ENCODE data around the gene CDK5. TPM values are rescaled to one million over a fixed set of nuclear protein-coding genes. Genes with fewer than 3 reads are reported as not detected.

CDK5 gene
- total RNA-seq, 5 donors from 2014 or later (not counting 1 experiment from before 2014, with no cell fraction given) = 5.3 to 8.4 (median 6.5) TPM

GRCh38 chr7:151068069-151068773, 10.5 kb upstream of the CDK5 start:
- Mint-ChIP-seq H3K9me3 (no peaks in the 10 kb centered on the region), H3K27ac (no peak overlapping the region), H3K4me3 (no peak overlapping the region), H3K36me3 (peaks cover 34% of the 10 kb centered on the region), H3K27me3 (no peaks in the 10 kb centered on the region), H3K4me1 (no peaks in the 10 kb centered on the region)
- Histone ChIP-seq H3K27me3 (replicated peaks in 1 of 2; ENCODE audit: control insufficient read depth in 2 of 2, extremely low read depth in 1 of 2, insufficient read depth in 2 of 2, low read length in 1 of 2) (no peaks in the 10 kb centered on the region), H3K4me1 (ENCODE audit: control insufficient read depth in 1 of 2, extremely low read depth in 1 of 2, insufficient read depth in 2 of 2, low read length in 2 of 2) (no peaks in the 10 kb centered on the region), H3K36me3 (ENCODE audit: control insufficient read depth in 2 of 2, extremely low read depth in 1 of 2, insufficient read depth in 1 of 2, low read length in 1 of 2) (peaks cover 27 to 64% of the 10 kb centered on the region in 2 donors), H3K27ac (ENCODE audit: low read length) (no peak overlapping the region), H3K4me3 (ENCODE audit: control insufficient read depth in 1 of 2, extremely low read depth in 1 of 2, low read length in 1 of 2) (no peak overlapping the region), H3K9me3 (no peaks in the 10 kb centered on the region)
- ATAC-seq (replicated peaks in 1 of 4) = no peak
- ChIA-PET POLR2A (no interaction called here), CTCF (interaction anchor here in 1 of 2 donors (0.6 kb wide), 1 partner anchor 1228 kb away, joined by 3 read pairs; no protein-coding TSS in a partner anchor)
- no peak for DNase-seq
- 90% methylated on average over 10 of the region's 12 CpGs for WGBS (ENCODE audit: insufficient coverage)

GRCh38 chr7:151066273-151066974, 8.7 kb upstream of the CDK5 start:
- WGBS (ENCODE audit: insufficient coverage) = 97% methylated on average over 23 of the region's 39 CpGs
- Histone ChIP-seq H3K9me3 (no peaks in the 10 kb centered on the region), H3K27ac (ENCODE audit: low read length) (no peak overlapping the region), H3K36me3 (ENCODE audit: control insufficient read depth in 2 of 2, extremely low read depth in 1 of 2, insufficient read depth in 1 of 2, low read length in 1 of 2) (peaks cover 21 to 59% of the 10 kb centered on the region in 2 donors), H3K4me1 (ENCODE audit: control insufficient read depth in 1 of 2, extremely low read depth in 1 of 2, insufficient read depth in 2 of 2, low read length in 2 of 2) (peaks cover 0 to 10% of the 10 kb centered on the region in 2 experiments), H3K27me3 (replicated peaks in 1 of 2; ENCODE audit: control insufficient read depth in 2 of 2, extremely low read depth in 1 of 2, insufficient read depth in 2 of 2, low read length in 1 of 2) (no peaks in the 10 kb centered on the region), H3K4me3 (ENCODE audit: control insufficient read depth in 1 of 2, extremely low read depth in 1 of 2, low read length in 1 of 2) (no peak overlapping the region)
- H3K4me1 Mint-ChIP-seq = peaks cover 4 to 6% (median 5%) of the 10 kb centered on the region in 3 donors
- peaks cover 30% of the 10 kb centered on the region for H3K36me3 Mint-ChIP-seq
- DNase-seq (no peak), ATAC-seq (replicated peaks in 1 of 4) (no peak)
- H3K4me3 Mint-ChIP-seq = no peak overlapping the region
- no peaks in the 10 kb centered on the region for H3K9me3 Mint-ChIP-seq
- POLR2A ChIA-PET = no interaction called here
- no peak overlapping the region for H3K27ac Mint-ChIP-seq
- H3K27me3 Mint-ChIP-seq = no peaks in the 10 kb centered on the region
- CTCF ChIA-PET = no interaction called here

- Mint-ChIP-seq H3K4me3 (no peak overlapping the region), H3K36me3 (peaks cover 28% of the 10 kb centered on the region), H3K27ac (no peak overlapping the region), H3K4me1 (peaks cover 10 to 14% (median 13%) of the 10 kb centered on the region in 3 donors), H3K27me3 (no peaks in the 10 kb centered on the region), H3K9me3 (no peaks in the 10 kb centered on the region)
- POLR2A ChIA-PET = no interaction called here
- Histone ChIP-seq H3K4me3 (ENCODE audit: control insufficient read depth in 1 of 2, extremely low read depth in 1 of 2, low read length in 1 of 2) (no peak overlapping the region), H3K4me1 (ENCODE audit: control insufficient read depth in 1 of 2, extremely low read depth in 1 of 2, insufficient read depth in 2 of 2, low read length in 2 of 2) (peaks cover 1 to 19% of the 10 kb centered on the region in 2 experiments), H3K27me3 (replicated peaks in 1 of 2; ENCODE audit: control insufficient read depth in 2 of 2, extremely low read depth in 1 of 2, insufficient read depth in 2 of 2, low read length in 1 of 2) (no peaks in the 10 kb centered on the region), H3K27ac (ENCODE audit: low read length) (no peak overlapping the region), H3K36me3 (ENCODE audit: control insufficient read depth in 2 of 2, extremely low read depth in 1 of 2, insufficient read depth in 1 of 2, low read length in 1 of 2) (peaks cover 21 to 54% of the 10 kb centered on the region in 2 donors), H3K9me3 (no peaks in the 10 kb centered on the region)
- 97% methylated on average over 12 of the region's 14 CpGs for WGBS (ENCODE audit: insufficient coverage)
- ATAC-seq (replicated peaks in 1 of 4) (no peak), DNase-seq (no peak)
- CTCF ChIA-PET = no interaction called here
These were observed 7.8 kb upstream of the CDK5 start for GRCh38 chr7:151065516-151065915.

- WGBS (ENCODE audit: insufficient coverage) = no CpG with 5 or more reads among the region's 6 CpGs
- DNase-seq (no peak), ATAC-seq (replicated peaks in 1 of 4) (no peak)
- Mint-ChIP-seq H3K36me3 (peaks cover 25% of the 10 kb centered on the region), H3K4me1 (peaks cover 13 to 18% (median 18%) of the 10 kb centered on the region in 3 donors), H3K27ac (no peak overlapping the region), H3K27me3 (no peaks in the 10 kb centered on the region), H3K4me3 (no peak overlapping the region), H3K9me3 (no peaks in the 10 kb centered on the region)
- no peak overlapping the region for H3K4me3 ChIP-seq (ENCODE audit: control insufficient read depth in 1 of 2, extremely low read depth in 1 of 2, low read length in 1 of 2)
- H3K36me3 ChIP-seq (ENCODE audit: control insufficient read depth in 2 of 2, extremely low read depth in 1 of 2, insufficient read depth in 1 of 2, low read length in 1 of 2) = peaks cover 16 to 48% of the 10 kb centered on the region in 2 donors
- H3K27ac ChIP-seq (ENCODE audit: low read length) = no peak overlapping the region
- no peaks in the 10 kb centered on the region for H3K9me3 ChIP-seq
- H3K4me1 ChIP-seq (ENCODE audit: control insufficient read depth in 1 of 2, extremely low read depth in 1 of 2, insufficient read depth in 2 of 2, low read length in 2 of 2) = peaks cover 6 to 25% of the 10 kb centered on the region in 2 experiments
- no peaks in the 10 kb centered on the region for H3K27me3 ChIP-seq (replicated peaks in 1 of 2; ENCODE audit: control insufficient read depth in 2 of 2, extremely low read depth in 1 of 2, insufficient read depth in 2 of 2, low read length in 1 of 2)
- CTCF ChIA-PET = no interaction called here
- POLR2A ChIA-PET = no interaction called here
These were observed 7.3 kb upstream of the CDK5 start for GRCh38 chr7:151064993-151065392.

- no peak overlapping the region for H3K27ac Mint-ChIP-seq
- H3K27me3 Mint-ChIP-seq = no peaks in the 10 kb centered on the region
- no peaks in the 10 kb centered on the region for H3K9me3 ChIP-seq
- H3K9me3 Mint-ChIP-seq = no peaks in the 10 kb centered on the region
- no peak overlapping the region for H3K4me3 ChIP-seq (ENCODE audit: control insufficient read depth in 1 of 2, extremely low read depth in 1 of 2, low read length in 1 of 2)
- H3K27me3 ChIP-seq (replicated peaks in 1 of 2; ENCODE audit: control insufficient read depth in 2 of 2, extremely low read depth in 1 of 2, insufficient read depth in 2 of 2, low read length in 1 of 2) = no peaks in the 10 kb centered on the region
- no peak overlapping the region for H3K4me3 Mint-ChIP-seq
- peaks cover 7 to 27% of the 10 kb centered on the region in 2 experiments for H3K4me1 ChIP-seq (ENCODE audit: control insufficient read depth in 1 of 2, extremely low read depth in 1 of 2, insufficient read depth in 2 of 2, low read length in 2 of 2)
- ATAC-seq (replicated peaks in 1 of 4) (no peak), DNase-seq (no peak)
- H3K36me3 ChIP-seq (ENCODE audit: control insufficient read depth in 2 of 2, extremely low read depth in 1 of 2, insufficient read depth in 1 of 2, low read length in 1 of 2) = peaks cover 12 to 43% of the 10 kb centered on the region in 2 donors
- no peak overlapping the region for H3K27ac ChIP-seq (ENCODE audit: low read length)
- CTCF ChIA-PET = no interaction called here
- WGBS (ENCODE audit: insufficient coverage) = 97% methylated on average over 5 of the region's 18 CpGs
- peaks cover 25% of the 10 kb centered on the region for H3K36me3 Mint-ChIP-seq
- peaks cover 13 to 19% (median 18%) of the 10 kb centered on the region in 3 donors for H3K4me1 Mint-ChIP-seq
- POLR2A ChIA-PET = no interaction called here
These were observed 6.8 kb upstream of the CDK5 start for GRCh38 chr7:151064454-151064853.

GRCh38 chr7:151063212-151063561, 5.5 kb upstream of the CDK5 start:
- WGBS (ENCODE audit: insufficient coverage) = 95% methylated on average over 10 of the region's 11 CpGs
- ChIA-PET CTCF (interaction anchor here in 1 of 2 donors (0.6 to 1.0 kb wide), 2 partner anchors 34 to 1136 kb away, joined by 3 to 7 read pairs; no protein-coding TSS in a partner anchor), POLR2A (no interaction called here)
- peaks cover 21 to 28% (median 27%) of the 10 kb centered on the region in 3 donors for H3K4me1 Mint-ChIP-seq
- no peak for ATAC-seq (replicated peaks in 1 of 4)
- H3K4me1 ChIP-seq (ENCODE audit: control insufficient read depth in 1 of 2, extremely low read depth in 1 of 2, insufficient read depth in 2 of 2, low read length in 2 of 2) = peaks cover 17 to 38% of the 10 kb centered on the region in 2 experiments
- no peak for DNase-seq
- peaks cover 10 to 36% of the 10 kb centered on the region in 2 donors for H3K36me3 ChIP-seq (ENCODE audit: control insufficient read depth in 2 of 2, extremely low read depth in 1 of 2, insufficient read depth in 1 of 2, low read length in 1 of 2)
- no peak overlapping the region for H3K27ac ChIP-seq (ENCODE audit: low read length)
- H3K27me3 ChIP-seq (replicated peaks in 1 of 2; ENCODE audit: control insufficient read depth in 2 of 2, extremely low read depth in 1 of 2, insufficient read depth in 2 of 2, low read length in 1 of 2) = no peaks in the 10 kb centered on the region
- H3K4me3 Mint-ChIP-seq = no peak overlapping the region
- H3K36me3 Mint-ChIP-seq = peaks cover 20% of the 10 kb centered on the region
- no peak overlapping the region for H3K27ac Mint-ChIP-seq
- H3K9me3 ChIP-seq = no peaks in the 10 kb centered on the region
- H3K4me3 ChIP-seq (ENCODE audit: control insufficient read depth in 1 of 2, extremely low read depth in 1 of 2, low read length in 1 of 2) = no peak overlapping the region
- H3K27me3 Mint-ChIP-seq = no peaks in the 10 kb centered on the region
- H3K9me3 Mint-ChIP-seq = no peaks in the 10 kb centered on the region

Measured in T-cell (primary cell).